ENCODE measurements around the gene RRAGC. TPM values are rescaled to one million over a fixed set of nuclear protein-coding genes. Genes with fewer than 3 reads are reported as not detected.

Gene RRAGC
- total RNA-seq, 1 experiment from 2014 or later, result 11.4 TPM

DNA sequence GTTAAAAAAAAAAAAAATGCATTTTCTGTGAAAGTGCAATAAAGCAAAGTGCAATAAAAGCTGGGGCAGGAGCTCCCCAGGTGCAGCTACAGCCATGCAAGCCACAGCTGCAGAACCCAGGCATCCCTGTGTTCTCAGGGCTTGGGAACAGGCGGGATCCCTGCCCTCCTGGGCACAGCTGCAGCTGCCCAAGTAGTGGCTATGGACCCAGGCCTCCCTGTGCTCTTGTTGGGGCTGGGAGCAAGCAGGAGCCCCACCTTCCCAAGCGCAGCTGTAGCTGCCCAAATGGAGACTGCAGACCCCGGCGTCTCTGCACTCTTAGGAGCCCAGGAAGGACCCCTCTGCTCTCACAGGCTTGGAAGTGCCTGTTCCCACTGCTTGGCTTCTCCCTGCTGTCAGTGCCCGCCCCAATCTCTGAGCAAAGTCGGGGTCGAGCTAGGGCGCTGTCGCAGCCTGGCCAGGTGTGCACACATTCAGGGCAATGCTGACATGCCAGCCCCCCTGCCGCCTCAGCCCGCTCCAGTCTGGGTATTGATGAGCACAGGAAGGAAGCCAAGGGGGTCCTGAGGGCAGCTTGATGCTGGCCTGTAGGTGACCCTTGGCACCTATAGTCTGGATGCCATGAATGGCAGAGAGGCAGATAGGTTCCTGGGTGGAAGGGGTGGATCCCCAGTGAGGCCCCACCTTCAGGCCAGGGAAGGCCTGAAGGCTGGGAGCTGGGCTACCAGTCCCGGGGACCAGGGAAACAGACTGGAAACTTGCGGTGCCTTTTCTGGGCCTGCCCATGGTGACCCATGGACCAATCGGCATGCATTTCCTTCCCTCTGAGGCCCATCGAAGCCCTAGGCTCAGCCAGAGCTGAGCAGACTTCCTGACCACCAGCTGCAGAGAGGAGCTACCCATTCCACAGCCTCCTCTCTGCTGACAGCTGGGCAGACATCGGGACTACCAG is 58.6 kb downstream of the RRAGC start (continued):
- TF ChIP-seq ZNF396 (CRISPR knock-in tag; IDR thresholded peaks at IDR 0.05; ENCODE audit: borderline replicate concordance) (no peak), TCF7 (CRISPR knock-in tag; IDR thresholded peaks at IDR 0.05; ENCODE audit: low read depth) (no peak), TEAD4 (CRISPR knock-in tag; IDR thresholded peaks at IDR 0.05) (no peak)
- TF ChIP-seq, protein P1, sequence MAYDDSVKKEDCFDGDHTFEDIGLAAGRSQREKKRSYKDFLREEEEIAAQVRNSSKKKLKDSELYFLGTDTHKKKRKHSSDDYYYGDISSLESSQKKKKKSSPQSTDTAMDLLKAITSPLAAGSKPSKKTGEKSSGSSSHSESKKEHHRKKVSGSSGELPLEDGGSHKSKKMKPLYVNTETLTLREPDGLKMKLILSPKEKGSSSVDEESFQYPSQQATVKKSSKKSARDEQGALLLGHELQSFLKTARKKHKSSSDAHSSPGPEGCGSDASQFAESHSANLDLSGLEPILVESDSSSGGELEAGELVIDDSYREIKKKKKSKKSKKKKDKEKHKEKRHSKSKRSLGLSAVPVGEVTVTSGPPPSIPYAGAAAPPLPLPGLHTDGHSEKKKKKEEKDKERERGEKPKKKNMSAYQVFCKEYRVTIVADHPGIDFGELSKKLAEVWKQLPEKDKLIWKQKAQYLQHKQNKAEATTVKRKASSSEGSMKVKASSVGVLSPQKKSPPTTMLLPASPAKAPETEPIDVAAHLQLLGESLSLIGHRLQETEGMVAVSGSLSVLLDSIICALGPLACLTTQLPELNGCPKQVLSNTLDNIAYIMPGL (CRISPR knock-in tag; IDR thresholded peaks at IDR 0.05), result no peak
- TF ChIP-seq, protein P2, sequence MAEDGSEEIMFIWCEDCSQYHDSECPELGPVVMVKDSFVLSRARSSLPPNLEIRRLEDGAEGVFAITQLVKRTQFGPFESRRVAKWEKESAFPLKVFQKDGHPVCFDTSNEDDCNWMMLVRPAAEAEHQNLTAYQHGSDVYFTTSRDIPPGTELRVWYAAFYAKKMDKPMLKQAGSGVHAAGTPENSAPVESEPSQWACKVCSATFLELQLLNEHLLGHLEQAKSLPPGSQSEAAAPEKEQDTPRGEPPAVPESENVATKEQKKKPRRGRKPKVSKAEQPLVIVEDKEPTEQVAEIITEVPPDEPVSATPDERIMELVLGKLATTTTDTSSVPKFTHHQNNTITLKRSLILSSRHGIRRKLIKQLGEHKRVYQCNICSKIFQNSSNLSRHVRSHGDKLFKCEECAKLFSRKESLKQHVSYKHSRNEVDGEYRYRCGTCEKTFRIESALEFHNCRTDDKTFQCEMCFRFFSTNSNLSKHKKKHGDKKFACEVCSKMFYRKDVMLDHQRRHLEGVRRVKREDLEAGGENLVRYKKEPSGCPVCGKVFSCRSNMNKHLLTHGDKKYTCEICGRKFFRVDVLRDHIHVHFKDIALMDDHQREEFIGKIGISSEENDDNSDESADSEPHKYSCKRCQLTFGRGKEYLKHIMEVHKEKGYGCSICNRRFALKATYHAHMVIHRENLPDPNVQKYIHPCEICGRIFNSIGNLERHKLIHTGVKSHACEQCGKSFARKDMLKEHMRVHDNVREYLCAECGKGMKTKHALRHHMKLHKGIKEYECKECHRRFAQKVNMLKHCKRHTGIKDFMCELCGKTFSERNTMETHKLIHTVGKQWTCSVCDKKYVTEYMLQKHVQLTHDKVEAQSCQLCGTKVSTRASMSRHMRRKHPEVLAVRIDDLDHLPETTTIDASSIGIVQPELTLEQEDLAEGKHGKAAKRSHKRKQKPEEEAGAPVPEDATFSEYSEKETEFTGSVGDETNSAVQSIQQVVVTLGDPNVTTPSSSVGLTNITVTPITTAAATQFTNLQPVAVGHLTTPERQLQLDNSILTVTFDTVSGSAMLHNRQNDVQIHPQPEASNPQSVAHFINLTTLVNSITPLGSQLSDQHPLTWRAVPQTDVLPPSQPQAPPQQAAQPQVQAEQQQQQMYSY (CRISPR knock-in tag; IDR thresholded peaks at IDR 0.05), result no peak

DNA sequence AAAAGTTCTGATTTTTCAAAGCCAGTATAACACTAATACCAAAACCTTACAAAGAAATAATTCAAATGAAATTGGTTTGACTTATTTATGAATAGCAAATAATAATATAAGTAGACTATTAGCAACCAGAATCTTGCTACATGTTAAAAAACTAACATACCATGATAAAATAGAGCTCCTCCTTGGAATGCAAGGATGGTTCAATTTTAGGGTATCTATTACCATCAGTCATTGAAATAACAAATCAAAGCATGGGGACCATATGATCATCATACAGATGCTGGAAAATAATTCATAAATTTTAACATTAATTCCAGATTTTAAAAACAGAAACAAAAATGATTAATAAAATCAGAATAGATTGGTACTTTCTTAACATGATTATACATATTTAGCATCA is 66.3 kb downstream of the RRAGC start:
- Mint-ChIP-seq H3K27ac (no peak overlapping the region), H3K36me3 (0 out of 2 replicates have a peak, but pooled peaks cover 6% of the 10 kb centered on the region), H3K27me3 (ENCODE audit: low read depth) (no peaks in the 10 kb centered on the region; the same call in 1 of the 2 replicates), H3K9me3 (peaks cover 22% of the 10 kb centered on the region), H3K4me3 (no peak overlapping the region), H3K4me1 (peaks cover 19% of the 10 kb centered on the region)
- ChIA-PET CTCF (interaction anchor here (0.6 kb wide), 1 partner anchor 66 kb away, joined by 3 read pairs; no protein-coding TSS in a partner anchor), POLR2A (no interaction called here)
- ATAC-seq (no peak), DNase-seq (ENCODE audit: low spot score) (no peak)
- TF ChIP-seq MYBL2 (CRISPR knock-in tag; IDR thresholded peaks at IDR 0.05), result no peak
- TF ChIP-seq IRF2 (CRISPR knock-in tag; IDR thresholded peaks at IDR 0.05; ENCODE audit: borderline replicate concordance, low read depth), result no peak
- no peak for TF ChIP-seq NR1H2 (CRISPR knock-in tag; IDR thresholded peaks at IDR 0.05)
- TF ChIP-seq TEAD4 (CRISPR knock-in tag; IDR thresholded peaks at IDR 0.05), result no peak
- TF ChIP-seq CREM (CRISPR knock-in tag; IDR thresholded peaks at IDR 0.05), result no peak
- TF ChIP-seq, protein P3, sequence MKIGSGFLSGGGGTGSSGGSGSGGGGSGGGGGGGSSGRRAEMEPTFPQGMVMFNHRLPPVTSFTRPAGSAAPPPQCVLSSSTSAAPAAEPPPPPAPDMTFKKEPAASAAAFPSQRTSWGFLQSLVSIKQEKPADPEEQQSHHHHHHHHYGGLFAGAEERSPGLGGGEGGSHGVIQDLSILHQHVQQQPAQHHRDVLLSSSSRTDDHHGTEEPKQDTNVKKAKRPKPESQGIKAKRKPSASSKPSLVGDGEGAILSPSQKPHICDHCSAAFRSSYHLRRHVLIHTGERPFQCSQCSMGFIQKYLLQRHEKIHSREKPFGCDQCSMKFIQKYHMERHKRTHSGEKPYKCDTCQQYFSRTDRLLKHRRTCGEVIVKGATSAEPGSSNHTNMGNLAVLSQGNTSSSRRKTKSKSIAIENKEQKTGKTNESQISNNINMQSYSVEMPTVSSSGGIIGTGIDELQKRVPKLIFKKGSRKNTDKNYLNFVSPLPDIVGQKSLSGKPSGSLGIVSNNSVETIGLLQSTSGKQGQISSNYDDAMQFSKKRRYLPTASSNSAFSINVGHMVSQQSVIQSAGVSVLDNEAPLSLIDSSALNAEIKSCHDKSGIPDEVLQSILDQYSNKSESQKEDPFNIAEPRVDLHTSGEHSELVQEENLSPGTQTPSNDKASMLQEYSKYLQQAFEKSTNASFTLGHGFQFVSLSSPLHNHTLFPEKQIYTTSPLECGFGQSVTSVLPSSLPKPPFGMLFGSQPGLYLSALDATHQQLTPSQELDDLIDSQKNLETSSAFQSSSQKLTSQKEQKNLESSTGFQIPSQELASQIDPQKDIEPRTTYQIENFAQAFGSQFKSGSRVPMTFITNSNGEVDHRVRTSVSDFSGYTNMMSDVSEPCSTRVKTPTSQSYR (CRISPR knock-in tag; IDR thresholded peaks at IDR 0.05), result no peak
- TF ChIP-seq, protein P4, sequence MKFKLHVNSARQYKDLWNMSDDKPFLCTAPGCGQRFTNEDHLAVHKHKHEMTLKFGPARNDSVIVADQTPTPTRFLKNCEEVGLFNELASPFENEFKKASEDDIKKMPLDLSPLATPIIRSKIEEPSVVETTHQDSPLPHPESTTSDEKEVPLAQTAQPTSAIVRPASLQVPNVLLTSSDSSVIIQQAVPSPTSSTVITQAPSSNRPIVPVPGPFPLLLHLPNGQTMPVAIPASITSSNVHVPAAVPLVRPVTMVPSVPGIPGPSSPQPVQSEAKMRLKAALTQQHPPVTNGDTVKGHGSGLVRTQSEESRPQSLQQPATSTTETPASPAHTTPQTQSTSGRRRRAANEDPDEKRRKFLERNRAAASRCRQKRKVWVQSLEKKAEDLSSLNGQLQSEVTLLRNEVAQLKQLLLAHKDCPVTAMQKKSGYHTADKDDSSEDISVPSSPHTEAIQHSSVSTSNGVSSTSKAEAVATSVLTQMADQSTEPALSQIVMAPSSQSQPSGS (CRISPR knock-in tag; IDR thresholded peaks at IDR 0.05; ENCODE audit: borderline replicate concordance, low read depth), result no peak
- TF ChIP-seq, protein P5, sequence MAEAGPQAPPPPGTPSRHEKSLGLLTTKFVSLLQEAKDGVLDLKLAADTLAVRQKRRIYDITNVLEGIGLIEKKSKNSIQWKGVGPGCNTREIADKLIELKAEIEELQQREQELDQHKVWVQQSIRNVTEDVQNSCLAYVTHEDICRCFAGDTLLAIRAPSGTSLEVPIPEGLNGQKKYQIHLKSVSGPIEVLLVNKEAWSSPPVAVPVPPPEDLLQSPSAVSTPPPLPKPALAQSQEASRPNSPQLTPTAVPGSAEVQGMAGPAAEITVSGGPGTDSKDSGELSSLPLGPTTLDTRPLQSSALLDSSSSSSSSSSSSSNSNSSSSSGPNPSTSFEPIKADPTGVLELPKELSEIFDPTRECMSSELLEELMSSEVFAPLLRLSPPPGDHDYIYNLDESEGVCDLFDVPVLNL (CRISPR knock-in tag; IDR thresholded peaks at IDR 0.05; ENCODE audit: borderline replicate concordance, low read depth), result no peak
- TF ChIP-seq, protein P1 (CRISPR knock-in tag; IDR thresholded peaks at IDR 0.05), result no peak
- TF ChIP-seq CREB1 (CRISPR knock-in tag; IDR thresholded peaks at IDR 0.05), result no peak
